K562 (cell line): ENCODE data around the gene KRT31. TPM values are rescaled to one million over a fixed set of nuclear protein-coding genes. Genes with fewer than 3 reads are reported as not detected.

ENCODE experiments used
- ATAC-seq: fragments of 200-7000 bp; cut with Tn5 transposase; 3 replicates; pipeline ENCODE4 v1.9.1; 2020; ENCODE audit warnings: moderate library complexity
- BruUV-seq: library from RNA; stranded (reverse); fragments of 400-500 nt; replicated peaks from 2 replicates; lab custom pipeline; 2021; lab: Mats Ljungman, UMichigan
- CTCF ChIA-PET: fragments of 300-600 bp; formaldehyde crosslinking; extraction: SDS; loops from one replicate; lab custom pipeline; 2021; ENCODE audit warnings: low intra/inter-chr PET ratio; lab: Yijun Ruan, JAX
- POLR2A ChIA-PET: fragments of 300-600, 350-650 bp; sonication (Branson Sonifier 250); formaldehyde crosslinking; extraction: SDS; loops from one replicate; lab custom pipeline; 2021; ENCODE audit warnings: antibody characterized with exemption, inconsistent platforms; lab: Yijun Ruan, JAX
- DNase-seq, 4 experiments: peaks; one replicate each; pipeline versions ENCODE4 v3.0.0 to v3.0.0-alpha.2; 2011 to 2018; ENCODE audit warnings: low spot score in 3 of 4, mixed read lengths in 3 of 4; ENCODE audit errors: extremely low read depth in 1 of 4
- FAIRE-seq: peaks from 2 replicates; lab custom pipeline; 2011; peaks lifted over from hg19 to GRCh38; lab: Jason Lieb, UNC
- H2AFZ ChIP-seq: 2 replicates; pipeline ENCODE4 v1.6.0; 2011; ENCODE audit warnings: low read depth, low read length, control low read depth, inconsistent platforms
- H3K27ac ChIP-seq: fragments of 200-600 bp; 3 replicates; pipeline ENCODE4 v1.8.0; 2011; ENCODE audit warnings: low read depth, mild to moderate bottlenecking, control low read depth, inconsistent platforms, low read length, moderate library complexity, mixed read lengths; ENCODE audit errors: extremely low read depth
- H3K27me3 ChIP-seq, 2 experiments: fragments of 300-600 bp in 1 of 2; 2 replicates in 1 of 2; 3 replicates in 1 of 2; pipeline versions ENCODE4 v1.6.0 to v1.8.0; 2011; ENCODE audit warnings: inconsistent platforms in 2 of 2, low read length in 2 of 2, mild to moderate bottlenecking in 1 of 2, mixed read lengths in 1 of 2, moderate library complexity in 1 of 2; ENCODE audit not compliant: control insufficient read depth in 2 of 2, insufficient read depth in 2 of 2
- H3K36me3 ChIP-seq: fragments of 300-600 bp; 3 replicates; pipeline ENCODE4 v1.8.0; 2011; ENCODE audit warnings: mild to moderate bottlenecking, low read length, inconsistent platforms; ENCODE audit not compliant: control insufficient read depth, insufficient read depth
- H3K4me1 ChIP-seq, 2 experiments: fragments of 200-600 bp in 1 of 2; replicated peaks in 1 of 2; 2 replicates in 1 of 2; 3 replicates in 1 of 2; pipeline versions ENCODE4 v1.5.1 to v1.8.0; 2011; ENCODE audit warnings: inconsistent platforms in 2 of 2, low read length in 2 of 2, mild to moderate bottlenecking in 1 of 2, mixed read lengths in 1 of 2, moderate library complexity in 1 of 2; ENCODE audit not compliant: control insufficient read depth in 2 of 2, insufficient read depth in 2 of 2
- H3K4me2 ChIP-seq: 2 replicates; pipeline ENCODE4 v1.6.1; 2011; ENCODE audit warnings: low read length, control low read depth, inconsistent platforms, mixed read lengths; ENCODE audit not compliant: insufficient read depth
- H3K4me3 ChIP-seq: fragments of 200-600 bp; sonication (generic), shearing (Covaris generic); 2 replicates; pipeline ENCODE4 v1.5.1; 2016; ENCODE audit warnings: control low read depth, inconsistent platforms
- H3K79me2 ChIP-seq: fragments of 200-600 bp; 3 replicates; pipeline ENCODE4 v1.8.0; 2011; ENCODE audit warnings: low read length, inconsistent platforms; ENCODE audit not compliant: control insufficient read depth, insufficient read depth
- H3K9ac ChIP-seq, 2 experiments: 2 replicates each; pipeline versions ENCODE4 v1.6.0 to v1.6.1; 2011; ENCODE audit warnings: low read depth in 2 of 2, low read length in 2 of 2, control low read depth in 1 of 2, inconsistent platforms in 1 of 2, mild to moderate bottlenecking in 1 of 2, mixed read lengths in 1 of 2; ENCODE audit not compliant: insufficient read depth in 1 of 2
- H3K9me1 ChIP-seq: one replicate; pipeline ENCODE4 v1.6.0; 2011; ENCODE audit warnings: inconsistent platforms, mild to moderate bottlenecking, low read length, moderate library complexity; ENCODE audit not compliant: control insufficient read depth, insufficient read depth
- H3K9me3 ChIP-seq: replicated peaks from 2 replicates; pipeline ENCODE4 v1.5.1; 2011; ENCODE audit warnings: low read depth, low read length, inconsistent platforms; ENCODE audit not compliant: control insufficient read depth, insufficient read depth
- H4K20me1 ChIP-seq: replicated peaks from 2 replicates; pipeline ENCODE4 v1.6.1; 2011; ENCODE audit warnings: low read length, inconsistent platforms, mixed read lengths; ENCODE audit not compliant: control insufficient read depth, insufficient read depth
- ARNT ChIP-seq, 2 experiments: fragments of 450-650 bp; IDR thresholded peaks; 2 replicates each; pipeline ENCODE4 v1.6.1; 2016; ENCODE audit warnings: mild to moderate bottlenecking in 1 of 2
- DIDO1 ChIP-seq: fragments of 450-650 bp; IDR thresholded peaks from 2 replicates; pipeline ENCODE4 v1.6.1; 2016; ENCODE audit warnings: low read depth, missing biosample characterization, missing genetic modification characterization
- ETV1 ChIP-seq: fragments of 450-650 bp; conservative IDR thresholded peaks from 2 replicates; pipeline ENCODE4 v1.6.1; 2016; ENCODE audit warnings: missing genetic modification characterization, control low read depth, low read depth, missing compliant biosample characterization
- EWSR1 ChIP-seq: fragments of 450-650 bp; IDR thresholded peaks from 2 replicates; pipeline ENCODE4 v1.6.1; 2018; ENCODE audit warnings: borderline replicate concordance, mild to moderate bottlenecking, low read depth, moderate library complexity; ENCODE audit not compliant: partially characterized antibody
- MCM2 ChIP-seq: fragments of 450-650 bp; IDR thresholded peaks from 2 replicates; pipeline ENCODE4 v1.6.1; 2017; ENCODE audit warnings: low read depth, mild to moderate bottlenecking
- PTRF ChIP-seq: fragments of 450-650 bp; IDR thresholded peaks from 2 replicates; pipeline ENCODE4 v1.6.1; 2016; ENCODE audit warnings: mild to moderate bottlenecking, missing genetic modification characterization, missing compliant biosample characterization
- RNF219 ChIP-seq: fragments of 250-450 bp; sonication (Bioruptor Pico); IDR thresholded peaks from 2 replicates; pipeline ENCODE4 v1.5.0; 2022; ENCODE audit warnings: mild to moderate bottlenecking
- SAFB2 ChIP-seq: fragments of 200-400 bp; formaldehyde crosslinking; IDR thresholded peaks from 2 replicates; pipeline ENCODE4 v1.6.1; 2018; ENCODE audit warnings: borderline replicate concordance, low read length, low read depth, moderate library complexity; ENCODE audit not compliant: severe bottlenecking
- SETDB1 ChIP-seq: IDR thresholded peaks from one replicate; pipeline ENCODE4 v1.6.1; 2012; ENCODE audit warnings: low read length, control low read depth, inconsistent platforms
- SIN3A ChIP-seq, 2 experiments: fragments of 150-350 bp in 1 of 2; IDR thresholded peaks; 2 replicates each; pipeline ENCODE4 v1.6.1; 2011 to 2016; ENCODE audit warnings: borderline replicate concordance in 2 of 2, low read depth in 2 of 2, low read length in 2 of 2, mild to moderate bottlenecking in 2 of 2, moderate library complexity in 2 of 2; ENCODE audit not compliant: control insufficient read depth in 1 of 2
- TARDBP ChIP-seq: fragments of 450-650 bp; IDR thresholded peaks from 2 replicates; pipeline ENCODE4 v1.6.1; 2016
- ZNF280B ChIP-seq: fragments of 250-450 bp; sonication (Bioruptor Pico); IDR thresholded peaks from 2 replicates; pipeline ENCODE4 v1.5.1; 2021; ENCODE audit warnings: mild to moderate bottlenecking
- WGBS: fragments of 100-300 bp; shearing (Covaris generic); methylation state at CpG from one replicate; pipeline ENCODE4 v1.1.6; 2016; ENCODE audit warnings: low coverage, mixed read lengths; ENCODE audit not compliant: insufficient coverage; ENCODE audit errors: missing lambda C conversion rate; 5-methylcytosine and 5-hydroxymethylcytosine counted together
- in situ Hi-C: fragments of 300-500 bp; cut with MboI; formaldehyde crosslinking; loops from 4 replicates; pipeline ENCODE4 v1.15.0; 2018; ENCODE audit warnings: inconsistent platforms, mixed read lengths
- intact Hi-C: fragments of 100-400 bp; cut with micrococcal nuclease; formaldehyde crosslinking; loops from 2 replicates; pipeline ENCODE4 v1.14.2; 2022
- polyA plus RNA-seq, 8 experiments: library from polyadenylated mRNA; depleted of rRNA in 4 of 8; stranded (reverse) in 5 of 8; unstranded in 3 of 8; fragments of >200 nt; fragmentation: Nextera tagmentation in 2 of 8; fragmentation: Illumina TruSeq in 1 of 8; extraction: Ambion mirVana in 2 of 8; extraction: Trizol in 1 of 8; gene quantifications; 2 replicates each; pipeline versions ENCODE4 v1.2.1 to v1.2.3, GENCODE V29; 2011 to 2014; ENCODE audit warnings: inconsistent platforms in 1 of 8, missing spikeins in 1 of 8
- total RNA-seq, 7 experiments: library from RNA; depleted of rRNA in 6 of 7; stranded (reverse); fragments of >200 nt in 6 of 7; fragmentation: Illumina TruSeq in 2 of 7; extraction: Trizol in 2 of 7; gene quantifications; 2 replicates each; pipeline versions ENCODE4 v1.2.1 to v1.2.3, GENCODE V29; 2011 to 2021; ENCODE audit warnings: low replicate concordance in 1 of 7
- TF ChIP-seq, protein P1 (sequence below), 2 experiments: fragments of 200-800 bp in 1 of 2; sonication (Bioruptor generic) in 1 of 2; sonication (generic) in 1 of 2; formaldehyde crosslinking in 1 of 2; IDR thresholded peaks in 1 of 2; conservative IDR thresholded peaks in 1 of 2; 2 replicates each; pipeline versions ENCODE4 v1.5.0 to v1.6.1; 2016 to 2020; ENCODE audit warnings: missing compliant biosample characterization in 1 of 2, missing genetic modification characterization in 1 of 2, missing genetic modification reagents in 1 of 2
- TF ChIP-seq, protein P2 (sequence below), 3 experiments: IDR thresholded peaks in 2 of 3; conservative IDR thresholded peaks in 1 of 3; 2 replicates each; pipeline ENCODE4 v1.5.1; 2011 to 2012; ENCODE audit warnings: low read length in 3 of 3, mild to moderate bottlenecking in 3 of 3, control low read depth in 2 of 3, improper control_type of control experiment in 1 of 3, inconsistent platforms in 1 of 3, low read depth in 1 of 3, mixed read lengths in 1 of 3, moderate library complexity in 1 of 3; ENCODE audit not compliant: insufficient read depth in 2 of 3

The KRT31 gene
- total and polyA plus RNA-seq, 9 of the 15 experiments (the other 6 are each of a cell fraction or from before 2014, with no cell fraction given) = not detected

DNA sequence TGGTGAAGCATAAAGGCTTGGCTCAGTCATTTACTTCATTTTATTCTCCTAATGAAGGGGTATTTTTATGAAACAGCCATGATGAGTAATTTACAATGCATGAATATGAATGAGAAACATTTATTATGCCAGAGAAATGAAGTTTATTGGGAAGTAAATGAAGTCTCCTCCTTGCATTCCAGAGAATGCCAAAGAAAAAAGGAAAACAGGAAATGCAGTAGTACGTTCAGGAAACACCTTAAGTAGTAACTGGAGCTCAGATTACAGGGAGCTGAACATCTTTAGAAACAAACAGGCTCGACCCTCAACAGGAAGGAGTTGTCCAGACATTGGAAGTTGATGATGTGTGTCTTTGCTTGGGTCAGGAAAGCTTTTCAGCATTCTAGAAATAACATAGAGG, 19.9 kb downstream of the KRT31 start (continued):
- TF ChIP-seq ZNF280B (CRISPR knock-in tag) (no peak), DIDO1 (tag) (no peak), EWSR1 (no peak), ETV1 (no peak), TARDBP (no peak), SETDB1 (no peak), SAFB2 (no peak)
- TF ChIP-seq, protein P1, sequence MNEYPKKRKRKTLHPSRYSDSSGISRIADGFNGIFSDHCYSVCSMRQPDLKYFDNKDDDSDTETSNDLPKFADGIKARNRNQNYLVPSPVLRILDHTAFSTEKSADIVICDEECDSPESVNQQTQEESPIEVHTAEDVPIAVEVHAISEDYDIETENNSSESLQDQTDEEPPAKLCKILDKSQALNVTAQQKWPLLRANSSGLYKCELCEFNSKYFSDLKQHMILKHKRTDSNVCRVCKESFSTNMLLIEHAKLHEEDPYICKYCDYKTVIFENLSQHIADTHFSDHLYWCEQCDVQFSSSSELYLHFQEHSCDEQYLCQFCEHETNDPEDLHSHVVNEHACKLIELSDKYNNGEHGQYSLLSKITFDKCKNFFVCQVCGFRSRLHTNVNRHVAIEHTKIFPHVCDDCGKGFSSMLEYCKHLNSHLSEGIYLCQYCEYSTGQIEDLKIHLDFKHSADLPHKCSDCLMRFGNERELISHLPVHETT (CRISPR knock-in tag; conservative IDR thresholded peaks at IDR 0.05 in 1 of 2, IDR thresholded peaks at IDR 0.05 in 1 of 2) = no peak

DNA sequence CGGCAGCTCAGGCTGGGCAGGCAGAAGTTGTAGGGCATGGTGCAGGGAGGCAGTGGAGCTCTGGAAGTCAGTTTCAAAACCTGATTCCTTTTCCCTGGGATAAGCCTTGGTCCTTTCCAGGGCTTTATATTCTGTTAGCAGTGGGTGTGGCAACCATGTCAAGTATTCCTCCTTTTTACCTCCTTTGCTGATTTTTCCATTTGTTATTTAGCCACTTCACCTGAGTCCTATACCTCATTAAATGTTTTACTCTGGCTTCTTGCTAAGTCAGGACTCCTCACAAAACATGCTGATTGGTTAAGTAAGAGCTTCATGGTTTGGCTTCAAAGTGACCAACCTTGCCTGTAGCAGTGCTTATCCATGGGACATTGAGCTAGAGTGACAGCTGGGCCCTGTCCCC, 27.7 kb downstream of the KRT31 start, which contains the start of gene KRT33B:
Gene KRT33B, minus strand, starts transcription at position 101 of the 400 bp plus-strand sequence. Its CDS starts 63 bp downstream, at position 38.
- Histone ChIP-seq H3K79me2 (no peaks in the 10 kb centered on the region), H2AFZ (no peak within 1 kb of the TSS), H3K4me2 (no peak within 1 kb of the TSS), H3K27ac (no peak within 1 kb of the TSS), H3K27me3 (peaks cover 0 to 4% of the 10 kb centered on the region in 2 experiments; a peak in 1 of 5 replicates), H3K4me3 (no peak within 1 kb of the TSS), H3K9me1 (no peaks in the 10 kb centered on the region), H4K20me1 (no peaks in the 10 kb centered on the region), H3K36me3 (no peaks in the 10 kb centered on the region), H3K4me1 (no peaks in the 10 kb centered on the region), H3K9ac (no peak within 1 kb of the TSS), H3K9me3 (no peaks in the 10 kb centered on the region)
- ChIA-PET CTCF (no interaction called here), POLR2A (interaction anchor here (0.6 to 1.8 kb wide), 5 partner anchors 10 to 167 kb away, joined by 3 to 4 read pairs (median 3); no protein-coding TSS in a partner anchor)
- intact Hi-C loops (no loop called here), in situ Hi-C loops (no loop called here)
- 0% methylated on average over 1 of the region's 1 CpG for WGBS
- FAIRE-seq = no peak
- no peak for ATAC-seq
- no peak for DNase-seq
- BruUV-seq = no TSS peak
- no peak for TF ChIP-seq SIN3A (IDR thresholded peaks at IDR 0.05; ENCODE audit: borderline replicate concordance in 2 of 2, control insufficient read depth in 1 of 2, low read depth in 2 of 2, low read length in 2 of 2)
- no peak for TF ChIP-seq MCM2
- TF ChIP-seq, protein P2, sequence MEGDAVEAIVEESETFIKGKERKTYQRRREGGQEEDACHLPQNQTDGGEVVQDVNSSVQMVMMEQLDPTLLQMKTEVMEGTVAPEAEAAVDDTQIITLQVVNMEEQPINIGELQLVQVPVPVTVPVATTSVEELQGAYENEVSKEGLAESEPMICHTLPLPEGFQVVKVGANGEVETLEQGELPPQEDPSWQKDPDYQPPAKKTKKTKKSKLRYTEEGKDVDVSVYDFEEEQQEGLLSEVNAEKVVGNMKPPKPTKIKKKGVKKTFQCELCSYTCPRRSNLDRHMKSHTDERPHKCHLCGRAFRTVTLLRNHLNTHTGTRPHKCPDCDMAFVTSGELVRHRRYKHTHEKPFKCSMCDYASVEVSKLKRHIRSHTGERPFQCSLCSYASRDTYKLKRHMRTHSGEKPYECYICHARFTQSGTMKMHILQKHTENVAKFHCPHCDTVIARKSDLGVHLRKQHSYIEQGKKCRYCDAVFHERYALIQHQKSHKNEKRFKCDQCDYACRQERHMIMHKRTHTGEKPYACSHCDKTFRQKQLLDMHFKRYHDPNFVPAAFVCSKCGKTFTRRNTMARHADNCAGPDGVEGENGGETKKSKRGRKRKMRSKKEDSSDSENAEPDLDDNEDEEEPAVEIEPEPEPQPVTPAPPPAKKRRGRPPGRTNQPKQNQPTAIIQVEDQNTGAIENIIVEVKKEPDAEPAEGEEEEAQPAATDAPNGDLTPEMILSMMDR (IDR thresholded peaks at IDR 0.05 in 2 of 3, conservative IDR thresholded peaks at IDR 0.05 in 1 of 3; ENCODE audit: insufficient read depth in 2 of 3, low read depth in 1 of 3, low read length in 3 of 3) = no peak
- TF ChIP-seq PTRF (tag) = no peak
- no peak for TF ChIP-seq RNF219
- TF ChIP-seq ARNT (IDR thresholded peaks at IDR 0.05) = no peak
